ENCODE measurements around the gene CCRL2. TPM values are rescaled to one million over a fixed set of nuclear protein-coding genes. Genes with fewer than 3 reads are reported as not detected.

The CCRL2 gene
- total and polyA plus RNA-seq, 9 of the 15 experiments (the other 6 are each of a cell fraction or from before 2014, with no cell fraction given), result 3.4 to 5.7 (median 4.0) TPM

- no peak for TF ChIP-seq TSHZ1 (CRISPR knock-in tag; IDR thresholded peaks at IDR 0.05)
- TF ChIP-seq ZSCAN29 (IDR thresholded peaks at IDR 0.05), result no peak
- TF ChIP-seq MAFG (tag; conservative IDR thresholded peaks at IDR 0.05), result peak; percentile 64
- TF ChIP-seq FOS (IDR thresholded peaks at IDR 0.05; ENCODE audit: extremely low read depth, insufficient read length), result no peak
- no peak for TF ChIP-seq BRD4 (IDR thresholded peaks at IDR 0.05)
- no peak for TF ChIP-seq PURB (CRISPR knock-in tag; IDR thresholded peaks at IDR 0.05; ENCODE audit: low read depth)
- TF ChIP-seq ATF4 (CRISPR knock-in tag; IDR thresholded peaks at IDR 0.05), result peak; percentile 69
- TF ChIP-seq MCM7 (IDR thresholded peaks at IDR 0.05), result no peak
- TF ChIP-seq NR2C2 (CRISPR knock-in tag; IDR thresholded peaks at IDR 0.05), result no peak
- TF ChIP-seq NR2C2 (tag; IDR thresholded peaks at IDR 0.05), result peak; percentile 72
- 0 out of 2 replicates have a peak, but pooled peaks have one; percentile 37 for TF ChIP-seq ADNP (tag; IDR thresholded peaks at IDR 0.05)
- TF ChIP-seq NR0B1 (IDR thresholded peaks at IDR 0.05; ENCODE audit: partially characterized antibody), result no peak
- no peak for TF ChIP-seq SRSF3 (IDR thresholded peaks at IDR 0.05; ENCODE audit: insufficient read depth, low read length)
- no peak for TF ChIP-seq SMAD1 (IDR thresholded peaks at IDR 0.05; ENCODE audit: low read depth, low read length, partially characterized antibody)
Measured at GRCh38 chr3:46416125-46416810, 9.2 kb downstream of the CCRL2 start (continued).
